NCI-H82 treated with DMSO at 0.1 percent for 48 hours (cell line): ENCODE data around the gene NDUFV1.

Experiments
- DNase-seq: peaks from one replicate; lab custom pipeline; 2025; ENCODE audit not compliant: unreplicated experiment; lab: John Stamatoyannopoulos, UW

The NDUFV1 gene

DNA sequence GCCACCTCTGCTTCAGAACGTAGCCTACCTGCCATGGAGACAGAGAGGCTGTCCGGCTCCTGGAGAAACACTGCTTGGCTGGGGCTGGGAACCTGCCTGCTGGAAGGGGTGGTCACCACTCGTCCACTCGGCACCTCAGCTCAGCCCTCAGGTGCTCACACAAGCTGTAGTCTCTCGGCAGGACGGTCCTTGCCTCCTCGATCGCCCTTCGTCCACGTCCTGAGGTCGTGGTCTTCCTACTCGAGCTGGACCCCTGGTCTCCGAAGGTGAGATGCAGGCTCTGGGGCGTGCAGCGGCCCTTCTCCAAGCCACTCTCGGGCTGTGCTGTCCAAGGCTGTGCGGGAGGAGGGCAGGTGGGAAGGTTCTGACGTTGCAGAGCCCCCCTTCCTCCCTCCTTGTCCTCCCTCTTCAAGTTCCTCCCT is 32.7 kb downstream of the NDUFV1 start, which contains the start of gene TBX10:
Gene TBX10, minus strand, starts transcription at position 326 of the 422 bp plus-strand sequence. Its CDS starts 291 bp downstream, at position 35.
- DNase-seq, result no peak

DNA sequence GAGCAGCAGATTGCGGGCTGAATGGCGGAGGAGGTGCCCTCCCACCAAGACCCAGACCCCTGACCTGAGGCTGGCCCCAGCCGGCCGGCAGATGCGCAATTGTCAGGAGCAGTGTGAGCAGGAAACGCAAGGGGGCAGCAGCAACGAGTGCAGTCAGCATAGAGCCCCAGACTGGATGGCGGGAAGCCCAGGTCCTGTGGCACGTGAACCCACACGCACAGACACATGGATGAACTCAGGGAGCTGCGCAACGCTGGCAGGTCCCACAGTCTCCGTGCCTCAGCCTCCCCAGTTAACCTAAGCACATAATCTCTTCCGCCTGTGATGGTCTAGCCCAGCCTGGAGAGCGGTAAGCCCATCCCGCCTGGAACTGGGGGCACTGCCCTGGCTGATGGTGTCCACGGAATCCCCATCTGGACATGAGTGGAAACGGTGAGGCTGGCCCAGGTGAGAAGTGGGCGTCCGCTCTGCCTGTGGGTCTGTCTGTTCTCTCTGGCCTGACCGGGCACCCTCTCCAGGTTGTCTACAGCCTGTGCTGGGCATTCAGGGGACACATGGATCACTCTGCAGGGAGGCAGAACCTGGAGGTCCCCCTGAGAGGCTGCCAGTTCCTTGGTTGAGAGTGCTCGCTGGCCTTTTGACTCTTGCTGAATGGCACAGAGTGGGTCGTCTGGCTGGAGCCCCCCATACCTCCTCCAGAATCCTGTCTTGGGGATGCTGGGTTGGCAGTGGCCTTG is 33.5 kb downstream of the NDUFV1 start:
- no peak for DNase-seq

DNA sequence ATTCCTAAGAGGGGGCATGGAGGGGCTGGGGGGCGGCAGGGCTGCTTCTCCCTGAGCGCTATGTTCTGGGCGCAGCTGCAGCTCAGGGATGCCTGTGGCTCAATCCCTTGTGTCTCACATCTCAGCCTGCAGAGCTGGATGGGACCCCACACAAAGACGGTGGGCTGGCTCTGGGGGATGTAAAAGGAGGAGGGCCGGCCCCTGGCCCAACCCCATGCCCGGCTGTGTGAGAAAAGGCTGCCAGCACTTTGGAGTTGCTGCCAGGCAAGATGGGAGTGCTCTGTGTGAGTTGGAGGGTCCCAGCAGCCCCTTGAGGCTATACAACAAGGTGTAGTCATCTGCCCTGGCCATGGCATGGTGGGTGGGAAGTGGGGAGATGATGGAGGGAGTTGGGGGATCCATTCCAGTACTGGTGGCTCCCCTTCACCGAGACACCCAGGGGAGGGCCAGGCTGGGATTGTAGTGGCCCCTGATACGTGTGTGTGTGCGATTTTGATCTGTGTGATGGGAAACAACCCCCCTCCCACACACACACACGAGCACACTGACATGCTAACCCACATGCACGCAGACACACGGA is 34.1 kb downstream of the NDUFV1 start:
- DNase-seq, result no peak

DNA sequence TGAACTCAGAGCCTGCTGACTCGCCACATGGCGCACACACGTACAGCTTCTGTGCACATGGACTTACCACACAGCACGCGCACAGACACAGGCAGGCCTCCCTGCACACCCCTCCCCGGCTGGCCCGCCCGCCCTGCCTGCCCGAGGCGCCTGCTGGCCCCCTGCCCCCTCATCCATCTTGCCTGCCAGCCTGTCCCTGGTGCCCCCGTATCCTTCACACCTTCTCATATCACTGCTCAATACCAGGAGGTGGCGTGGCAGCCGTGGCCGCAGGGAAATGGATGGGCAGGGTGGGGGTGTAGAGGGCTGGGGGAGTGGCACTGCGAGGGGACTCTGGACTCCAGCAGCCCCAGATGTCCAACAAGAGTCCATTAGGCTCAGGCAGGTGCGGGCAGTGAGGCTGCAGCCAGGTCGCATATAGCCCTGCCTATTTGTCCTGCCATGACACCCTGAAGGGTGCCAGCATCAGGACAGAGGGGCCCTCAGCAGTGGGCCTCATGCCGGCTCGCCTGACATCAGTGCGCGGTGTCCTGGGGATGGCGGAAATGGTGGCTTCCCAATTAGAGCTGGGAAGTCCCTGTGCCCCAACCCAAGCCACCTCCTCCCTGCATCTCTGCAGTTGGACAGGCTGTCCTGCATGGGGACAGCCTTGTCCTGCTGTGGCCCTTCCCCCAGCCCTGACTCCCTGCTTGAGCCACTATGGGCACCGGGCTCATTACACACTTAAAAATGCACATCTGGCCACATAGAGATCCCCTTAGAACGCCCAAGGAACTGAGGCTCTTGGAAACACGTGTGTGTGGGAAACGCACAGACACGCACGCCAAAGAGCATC is 34.8 kb downstream of the NDUFV1 start:
- no peak for DNase-seq

DNA sequence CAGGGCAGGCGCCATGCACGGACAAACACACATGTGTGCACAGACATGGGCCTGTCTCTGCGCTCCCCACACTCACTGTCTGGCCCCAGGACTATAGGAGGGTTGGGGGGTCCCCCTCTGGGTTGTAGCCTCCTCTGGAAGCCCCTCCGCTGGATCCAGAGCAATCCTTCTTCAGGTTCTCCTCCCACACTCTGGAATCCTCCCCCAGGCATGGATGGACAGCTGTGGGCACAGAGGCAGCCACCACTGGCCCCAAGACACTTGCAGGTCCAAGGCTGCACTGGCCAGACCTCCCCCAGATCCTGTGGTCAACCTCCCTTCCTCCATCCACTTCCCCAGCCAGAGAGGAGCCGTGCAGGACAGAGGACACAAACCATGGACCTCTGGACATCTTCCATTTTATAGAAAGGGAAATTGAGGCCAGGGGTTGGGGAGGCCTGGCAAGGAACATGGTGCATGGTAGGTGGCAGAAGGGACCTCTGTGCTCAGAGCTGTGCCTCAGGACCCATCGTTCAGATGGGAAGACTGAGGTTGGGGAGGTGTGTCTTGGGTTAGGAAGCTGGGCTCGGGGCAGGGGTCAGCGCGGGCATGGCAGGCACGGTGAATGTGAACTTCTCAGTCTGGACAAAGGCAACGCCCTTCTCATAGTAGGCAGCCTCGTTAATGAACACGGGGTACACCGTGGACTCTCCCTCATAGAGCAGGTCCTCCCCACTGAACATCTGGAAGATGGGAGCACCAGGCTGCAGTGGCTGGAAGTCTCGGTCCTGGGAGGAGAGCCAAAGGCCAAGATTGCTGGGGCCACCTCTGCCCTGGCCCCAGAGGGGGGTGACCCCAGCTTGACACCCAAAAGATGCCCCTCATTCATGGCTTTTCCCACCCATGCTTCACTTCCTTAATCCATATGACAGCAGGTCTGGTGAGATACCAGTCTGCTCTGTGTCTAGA is 35.7 kb downstream of the NDUFV1 start:
- DNase-seq, result no peak

DNA sequence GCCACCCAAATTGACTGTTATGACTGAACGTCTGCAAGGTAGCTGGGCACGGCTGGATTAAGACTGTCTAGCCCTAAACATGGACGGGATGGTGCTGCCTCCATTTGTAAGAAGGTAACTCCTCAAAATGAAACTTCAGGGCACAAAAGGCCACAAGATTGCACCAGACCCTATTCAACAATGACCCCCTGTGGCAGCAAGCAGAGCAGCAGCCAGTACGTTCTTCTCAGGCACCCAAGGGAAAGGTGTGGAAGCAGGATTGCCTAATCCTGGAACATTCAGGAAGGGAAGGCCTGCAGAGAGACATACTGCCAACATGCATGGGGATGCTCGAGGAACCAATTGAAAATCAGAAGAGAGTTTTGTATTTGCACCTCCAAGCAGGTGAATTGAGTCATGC is 37.3 kb downstream of the NDUFV1 start:
- DNase-seq, result no peak

DNA sequence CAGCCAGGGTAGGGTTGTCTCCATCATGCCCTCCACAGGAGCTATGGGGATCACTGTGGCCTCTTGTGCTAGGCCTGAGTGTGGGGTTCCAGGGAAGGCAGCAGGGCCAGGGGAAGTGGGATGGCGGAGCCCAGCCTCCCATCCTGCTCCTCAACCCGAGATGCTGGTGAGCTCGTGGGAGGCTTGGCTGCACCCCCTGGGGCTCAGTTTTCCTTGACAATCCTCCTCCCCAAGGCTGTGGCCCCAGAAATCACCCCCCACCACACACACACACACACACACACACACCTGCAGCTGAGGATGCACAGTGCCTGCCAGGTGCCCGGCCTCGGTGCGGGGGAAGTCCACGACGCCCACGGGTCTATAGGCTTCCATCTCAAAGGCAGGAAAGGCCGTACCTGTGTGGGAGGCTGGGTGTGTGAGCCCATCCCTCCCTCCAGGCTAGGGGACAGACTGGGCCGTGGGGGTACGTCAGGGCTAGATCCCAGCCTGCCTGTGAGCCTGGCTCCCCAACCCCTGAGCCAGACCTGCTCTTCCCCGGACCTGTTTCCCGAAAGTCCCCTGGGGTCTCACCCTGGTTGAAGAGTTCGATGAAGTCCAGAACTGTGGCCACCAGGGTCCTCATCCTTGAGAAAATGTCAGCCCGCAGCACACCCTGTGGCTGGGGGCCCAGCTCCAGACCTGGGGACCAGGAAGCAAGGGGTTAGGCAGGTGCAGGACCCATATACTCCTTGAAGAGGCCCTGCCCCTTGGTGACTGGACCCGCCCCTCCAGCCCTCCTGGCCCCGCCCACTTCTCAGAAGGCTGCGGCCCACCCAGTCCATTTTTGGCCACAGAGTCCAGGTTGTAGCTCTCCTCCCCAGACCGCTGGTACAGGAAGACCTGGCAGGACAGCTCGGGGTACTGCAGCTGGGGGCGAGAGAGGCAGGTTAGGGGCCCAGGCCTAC is 38.0 kb downstream of the NDUFV1 start:
- DNase-seq, result no peak

DNA sequence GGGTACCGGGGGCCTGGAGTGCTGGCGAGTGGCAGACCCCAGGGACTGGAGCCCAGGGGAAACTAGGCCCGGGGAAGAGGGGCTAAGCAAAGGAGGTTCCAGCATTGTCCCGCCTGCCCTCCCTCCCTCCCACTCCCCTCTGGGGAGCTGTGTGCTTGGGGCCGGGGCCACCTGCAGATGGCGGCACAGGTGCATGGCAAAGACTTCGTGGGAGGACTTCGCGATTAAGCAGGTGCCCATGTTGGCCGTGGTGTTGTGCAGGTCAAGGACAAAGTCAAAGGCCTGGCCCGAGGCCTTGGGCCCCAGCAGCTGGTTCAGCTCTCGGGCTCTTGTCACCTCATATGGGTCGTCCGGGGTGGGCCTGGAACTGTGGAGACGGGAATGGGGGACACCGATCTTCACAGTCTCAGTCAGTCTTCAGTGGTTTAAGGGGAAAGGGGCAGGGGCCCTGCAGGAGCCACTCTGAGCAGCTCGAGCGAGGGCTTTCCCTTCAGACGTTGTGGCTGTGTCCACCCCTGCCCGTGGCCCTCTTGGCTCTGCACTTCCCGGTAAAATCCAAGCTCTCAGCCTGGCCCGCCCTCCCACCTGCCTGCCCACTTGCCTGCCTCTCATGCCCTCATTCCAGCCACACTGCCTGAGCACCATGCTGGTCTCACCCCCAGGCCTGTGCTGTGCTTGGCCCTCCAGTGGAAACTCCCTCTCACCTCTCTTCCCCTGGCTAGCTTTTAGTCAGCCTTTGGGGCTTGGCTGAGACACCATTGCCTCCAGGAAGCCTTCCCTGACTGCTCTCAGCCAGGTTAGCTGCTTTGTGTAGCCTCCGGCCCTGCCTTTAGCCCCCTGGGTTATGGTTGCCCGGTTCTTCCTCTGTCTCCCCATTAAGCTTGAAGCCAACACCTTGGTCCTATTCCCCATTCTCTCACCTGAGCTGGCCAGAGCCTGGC is 39.1 kb downstream of the NDUFV1 start:
- DNase-seq, result no peak

DNA sequence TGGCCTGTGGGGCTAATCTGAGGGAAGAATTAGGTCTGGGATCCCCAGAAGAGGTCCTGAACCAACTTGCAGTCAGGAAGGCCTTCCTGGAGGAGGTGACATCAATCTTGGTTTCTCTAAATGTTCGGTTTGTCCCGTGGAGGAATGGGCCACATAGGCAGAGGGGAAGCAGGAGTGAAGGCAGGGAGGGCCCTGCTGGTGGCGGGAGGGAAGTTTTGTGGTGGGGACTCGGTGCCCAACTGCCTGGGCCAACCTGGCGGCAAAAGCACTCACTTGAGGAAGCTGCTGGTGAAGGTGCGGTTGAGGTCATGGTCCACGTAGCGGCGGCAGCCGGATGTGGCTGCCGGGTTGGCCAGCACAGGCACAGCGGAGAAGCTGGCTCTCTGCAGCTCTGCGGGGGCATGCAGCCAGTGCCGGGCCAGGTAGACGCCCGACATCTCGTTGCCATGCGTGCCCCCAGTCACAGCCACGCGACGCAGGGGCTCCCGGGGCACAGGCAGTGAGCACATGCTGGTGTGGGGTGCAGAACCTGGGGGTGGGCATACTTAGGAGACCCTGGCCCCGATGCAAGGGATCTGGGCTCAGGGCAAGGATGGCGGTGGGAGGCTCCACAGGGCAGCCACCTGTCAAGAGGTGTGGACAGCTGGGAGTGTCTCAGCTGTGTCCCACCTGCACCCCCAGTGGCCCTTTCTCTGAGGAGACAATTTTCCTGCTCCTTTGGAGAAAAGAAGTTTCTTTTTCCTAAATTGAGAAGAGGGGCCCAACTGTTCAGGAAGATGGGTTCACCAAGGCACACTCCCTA is 40.0 kb downstream of the NDUFV1 start:
- no peak for DNase-seq

DNA sequence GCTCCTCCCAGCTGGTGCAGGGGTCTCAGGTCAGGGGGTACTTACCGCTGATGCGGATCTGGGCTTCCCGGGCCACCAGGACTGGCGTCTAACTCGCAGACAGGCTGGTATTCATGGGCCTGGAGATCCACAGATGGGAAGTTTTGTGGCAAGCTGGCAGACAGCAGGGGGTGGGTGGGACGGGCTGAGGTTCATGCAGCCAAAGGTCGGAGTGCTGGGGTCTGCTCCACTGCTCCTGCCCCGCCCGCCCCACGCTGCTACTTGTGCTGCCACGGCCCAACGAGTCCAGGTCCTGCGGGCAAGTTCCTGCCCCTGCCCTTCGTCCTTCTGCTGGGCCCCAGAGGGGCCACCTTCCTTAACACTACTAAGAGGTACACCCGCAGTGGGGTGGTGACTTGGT is 40.7 kb downstream of the NDUFV1 start:
- no peak for DNase-seq

DNA sequence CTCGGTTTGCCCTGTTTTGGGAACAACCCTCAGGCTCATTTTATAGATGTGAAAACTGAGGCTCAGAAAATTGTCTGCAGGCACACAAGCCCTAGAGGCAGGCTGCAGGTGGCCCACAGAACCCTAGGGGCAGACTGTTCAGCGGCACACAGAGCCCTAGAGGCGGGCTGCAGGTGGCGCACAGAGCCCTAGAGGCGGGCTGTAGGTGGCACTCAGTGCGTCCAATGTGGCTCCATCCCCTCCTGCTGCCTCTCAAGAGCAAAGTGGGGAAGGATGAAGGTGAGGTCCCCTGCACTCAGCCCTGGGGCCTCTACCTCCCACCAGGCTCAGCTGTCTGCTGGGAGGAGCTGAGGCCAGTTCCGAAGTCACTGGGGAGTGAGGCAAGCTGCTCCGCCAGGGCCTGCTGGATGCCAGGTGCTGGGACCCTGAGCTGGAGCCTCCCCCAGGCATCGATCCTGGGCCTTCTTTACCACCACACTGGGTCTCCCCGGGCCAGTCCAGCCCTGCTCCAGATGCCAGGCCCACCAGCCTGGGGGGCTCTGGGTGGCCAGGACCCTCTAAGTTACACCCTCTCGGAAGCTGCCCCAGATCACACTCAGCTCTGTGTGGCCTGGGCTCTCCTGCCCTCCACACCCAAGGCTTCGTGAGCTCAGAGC is 41.5 kb downstream of the NDUFV1 start:
- DNase-seq, result no peak

DNA sequence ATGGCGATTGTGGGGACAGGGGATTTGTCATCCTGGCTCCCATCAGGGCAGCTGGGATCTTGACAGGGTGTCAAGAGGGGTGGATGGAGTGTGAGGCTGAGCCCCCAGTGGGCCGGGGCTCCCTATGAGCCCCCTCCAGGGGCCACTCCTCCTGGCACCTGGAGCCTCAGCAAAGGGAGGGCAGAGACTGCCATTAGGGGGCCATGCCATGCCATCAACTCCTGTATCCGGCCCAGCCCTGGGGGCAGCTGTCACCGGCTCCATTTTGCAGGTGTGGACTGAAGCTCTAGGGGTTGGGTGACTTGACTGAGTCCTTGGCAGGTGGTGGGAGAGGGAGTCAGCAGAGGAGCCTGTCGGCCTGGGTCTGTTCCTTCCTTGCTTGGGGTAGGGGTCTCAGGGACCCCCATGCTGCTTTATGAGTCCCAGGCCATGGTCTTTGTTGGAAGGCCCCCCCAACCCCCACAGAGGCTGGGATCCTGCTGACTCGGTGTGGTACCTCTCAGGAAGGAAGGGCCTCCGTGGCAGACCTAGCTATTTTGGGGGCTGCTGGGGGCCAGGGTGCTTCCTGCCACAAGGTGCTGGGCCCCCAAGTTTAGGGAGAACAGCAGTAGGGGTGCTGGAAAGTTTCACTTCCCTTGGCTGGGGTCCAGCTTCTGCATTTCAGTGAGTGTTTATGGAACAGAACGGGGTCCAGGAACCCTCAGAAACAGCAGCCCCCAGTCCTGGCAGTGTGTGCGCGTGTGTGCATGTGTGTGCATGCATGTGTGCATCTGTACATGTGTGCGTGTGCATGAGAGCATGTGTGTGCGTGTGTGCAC is 42.3 kb downstream of the NDUFV1 start:
- DNase-seq, result no peak

DNA sequence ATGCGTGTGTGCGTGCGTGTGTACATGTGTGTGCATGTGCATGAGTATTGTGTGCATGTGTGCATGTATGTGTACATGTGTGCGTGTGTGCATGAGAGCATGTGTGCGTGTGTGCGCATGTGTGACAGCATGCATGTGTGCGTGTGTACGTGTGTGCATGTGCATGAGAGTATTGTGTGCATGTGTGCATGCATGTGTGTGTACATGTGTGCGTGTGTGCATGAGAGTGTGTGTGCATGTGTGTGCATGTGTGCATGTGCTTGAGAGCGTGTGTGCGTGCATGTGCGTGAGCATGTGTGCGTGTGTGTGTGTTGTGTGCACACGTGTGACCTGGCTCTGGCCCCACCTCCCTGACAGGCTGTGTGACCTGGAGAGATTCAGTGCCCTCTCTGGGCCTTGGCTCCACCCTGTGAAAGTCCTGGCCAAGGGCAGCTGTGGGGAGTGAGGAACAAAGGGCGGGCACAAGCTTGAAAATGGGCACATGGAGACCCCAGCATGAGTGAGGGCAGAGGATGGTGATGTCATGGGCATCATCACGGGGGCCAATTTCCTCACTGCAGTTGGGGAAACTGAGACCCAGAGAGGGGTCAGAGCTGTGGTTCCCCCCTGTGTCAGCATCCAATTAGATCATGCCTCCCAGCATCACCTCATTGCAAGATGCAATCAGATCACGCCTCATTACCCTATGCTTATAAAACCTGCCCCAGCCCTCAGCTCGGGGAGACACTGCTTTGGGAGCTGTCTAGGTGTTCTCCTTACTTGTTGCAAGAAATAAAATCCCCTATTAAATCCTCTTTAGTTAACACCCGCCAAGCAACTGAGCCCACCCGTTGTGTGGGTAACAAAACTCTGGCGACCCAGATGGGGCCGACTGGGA is 43.1 kb downstream of the NDUFV1 start:
- no peak for DNase-seq

DNA sequence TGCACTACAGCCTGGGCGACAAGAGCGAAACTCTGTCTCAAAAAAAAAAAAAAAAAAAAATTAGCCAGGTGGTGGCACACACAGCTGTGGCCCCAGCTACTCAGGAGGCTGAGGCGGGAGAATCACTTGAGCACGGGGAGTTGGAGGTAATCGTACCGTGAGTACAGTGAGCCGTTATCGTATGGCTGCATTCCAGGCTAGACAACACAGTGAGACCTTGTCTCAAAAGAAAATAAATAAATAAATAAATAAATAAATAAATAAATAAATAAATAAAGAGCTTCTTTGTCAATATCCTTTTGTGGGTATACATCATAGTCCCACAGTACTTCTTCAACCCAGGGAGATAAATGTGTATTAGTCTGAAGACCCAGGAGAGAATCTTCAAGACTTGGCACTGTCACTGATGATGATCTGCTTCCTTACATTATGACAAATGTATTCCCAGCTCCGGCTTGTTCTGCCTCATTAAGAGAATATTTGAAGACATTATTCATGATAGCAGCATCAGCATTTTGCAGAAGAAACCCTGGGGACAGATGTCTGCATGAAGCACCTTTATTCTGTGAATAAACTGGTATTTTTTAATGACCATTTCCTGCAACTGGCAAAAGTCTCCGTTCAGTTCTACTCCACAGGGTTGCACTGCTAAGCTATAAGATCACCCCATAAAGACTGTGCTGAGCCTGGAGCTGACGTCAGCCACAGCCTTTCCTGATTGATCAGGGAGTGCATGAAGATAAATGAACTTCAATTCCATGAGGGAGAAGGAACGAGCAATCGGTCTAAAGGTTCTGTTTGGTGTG is 45.4 kb downstream of the NDUFV1 start:
- no peak for DNase-seq
